Measurements from ENCODE around the gene PPP1R3C. TPM values are rescaled to one million over a fixed set of nuclear protein-coding genes. Genes with fewer than 3 reads are reported as not detected.

Gene PPP1R3C
- total RNA-seq, 1 experiment from 2014 or later: 5.9 TPM

DNA sequence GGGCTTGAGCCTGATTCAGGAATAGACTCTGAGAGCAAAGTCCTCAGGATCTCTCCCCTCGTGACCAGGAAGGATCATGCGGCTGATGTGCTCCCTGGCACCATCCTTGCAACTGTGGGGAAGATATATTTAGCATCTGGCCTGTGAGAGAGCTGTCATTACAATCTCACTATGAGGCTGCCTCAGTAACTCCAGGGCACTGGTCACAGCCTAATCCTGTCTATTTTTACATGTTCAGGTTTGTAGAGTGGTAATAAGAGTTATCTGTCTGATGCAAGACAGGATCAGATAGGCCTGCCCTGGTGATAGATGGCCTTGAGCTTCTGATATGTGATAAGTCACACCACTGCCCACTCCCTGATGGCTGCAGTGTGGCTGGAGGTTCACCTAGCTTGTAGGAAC lies 50.7 kb downstream of the PPP1R3C start:
- Histone ChIP-seq H3K36me3 (no peaks in the 10 kb centered on the region), H3K4me3 (no peak overlapping the region), H3K27me3 (no peaks in the 10 kb centered on the region), H3K27ac (no peak overlapping the region), H3K9me3 (replicated peaks) (no peaks in the 10 kb centered on the region), H3K4me1 (no peaks in the 10 kb centered on the region)
- DNase-seq: no peak

DNA sequence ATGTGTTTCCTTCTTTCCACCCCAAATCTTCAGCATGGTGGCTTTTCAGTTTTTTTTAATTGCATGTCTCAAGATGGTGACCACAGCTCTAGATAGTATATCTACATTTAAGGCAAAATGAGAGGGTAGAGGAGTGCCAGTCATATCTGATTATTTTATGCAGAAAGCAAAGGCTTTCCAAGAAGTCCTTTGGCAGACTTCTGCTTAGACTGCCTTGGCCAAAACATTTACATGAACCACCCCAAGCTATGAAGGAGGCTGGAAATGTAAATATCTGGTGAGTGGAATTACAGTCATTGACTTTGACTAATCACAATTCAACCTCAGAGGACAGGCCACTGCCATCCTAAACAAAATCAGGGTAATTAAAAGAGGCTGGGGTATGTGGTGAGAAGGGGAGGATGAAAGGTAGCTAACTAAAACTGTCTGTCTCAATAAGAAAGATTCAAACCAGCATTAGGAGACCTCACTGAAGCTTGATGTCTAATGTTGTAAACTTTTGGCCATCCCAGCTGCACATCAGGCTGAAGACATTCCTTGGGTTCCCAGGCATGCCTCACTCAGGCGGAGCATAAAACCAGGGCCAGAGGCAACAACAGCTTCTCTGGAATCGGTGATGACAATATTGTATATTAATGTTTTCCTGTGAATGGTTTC lies 53.4 kb downstream of the PPP1R3C start:
- H3K27ac ChIP-seq: no peak overlapping the region

More for the DNA sequence above, 53.4 kb downstream of the PPP1R3C start:
- Histone ChIP-seq H3K4me3 (no peak overlapping the region), H3K9me3 (replicated peaks) (no peaks in the 10 kb centered on the region), H3K27me3 (no peaks in the 10 kb centered on the region), H3K4me1 (no peaks in the 10 kb centered on the region), H3K36me3 (no peaks in the 10 kb centered on the region)
- no peak for DNase-seq

Other genes with a start within 250 kb of the PPP1R3C start
- 11.4 and 11.9 TPM in 2 replicates for gene HECTD2, start 222.7 kb downstream of the PPP1R3C start, total RNA-seq (2014; rRNA removed; shearing (Covaris generic))
- gene TNKS2, start 165.4 kb upstream of the PPP1R3C start, total RNA-seq (2014; rRNA removed; shearing (Covaris generic)): 15.9 and 17.6 TPM in 2 replicates

Measured in SJCRH30 (cell line).